Kidney tubule cell (primary cell): ENCODE data around the gene SLC45A3.

Experiments used
- DNase-seq: peaks from one replicate; pipeline ENCODE4 v3.0.0-alpha.2; 2018; ENCODE audit warnings: low spot score

Gene SLC45A3

DNA sequence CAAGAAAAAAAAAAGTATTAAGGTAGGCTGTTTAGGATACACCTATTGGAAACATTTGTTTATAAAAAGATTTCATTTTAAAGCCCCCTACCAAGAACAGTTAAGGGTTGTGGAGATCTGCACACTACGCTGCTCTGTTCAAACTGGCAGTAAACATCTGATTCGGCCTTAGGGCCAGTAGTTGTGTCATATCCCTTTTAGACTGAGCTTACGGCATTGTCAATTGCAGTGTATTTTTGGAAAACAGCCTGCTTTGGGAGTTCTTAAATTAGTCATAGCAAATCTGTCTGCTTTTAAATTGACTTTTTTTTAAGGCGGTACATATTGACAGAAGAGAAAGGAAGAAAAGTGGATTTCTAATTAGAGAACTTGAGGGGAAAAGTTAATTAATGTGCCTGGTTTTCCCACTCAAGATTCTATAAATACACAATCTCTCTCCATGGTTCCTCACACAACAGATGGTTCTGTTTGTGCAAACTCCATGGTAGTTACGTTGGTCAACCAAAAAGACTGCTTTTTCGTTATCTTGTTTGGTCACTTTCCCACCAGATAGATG, 46.8 kb downstream of the SLC45A3 start:
- DNase-seq, result no peak

DNA sequence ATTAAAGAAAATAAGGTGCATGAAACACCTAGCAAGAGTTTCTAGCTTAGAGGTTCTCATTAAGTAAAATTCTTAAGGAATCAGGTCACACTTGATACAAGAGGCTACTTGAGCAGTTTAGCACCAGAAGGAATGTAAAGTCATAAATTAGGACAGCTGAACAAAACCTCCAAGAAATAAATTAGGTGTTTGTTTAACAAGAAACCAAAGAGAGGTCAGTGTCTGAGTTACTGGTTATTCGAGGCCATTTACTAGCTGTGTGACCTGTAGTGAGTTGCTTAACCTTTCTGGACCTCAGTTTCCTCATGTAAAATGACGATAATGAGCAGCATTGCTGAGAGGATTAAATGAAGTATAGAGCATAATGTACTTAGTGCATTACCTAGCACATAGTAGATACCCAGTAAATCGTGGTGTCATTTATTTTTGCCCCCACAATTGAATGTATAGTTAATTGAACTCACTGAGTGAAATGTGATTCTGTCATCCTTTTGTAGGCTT, 47.6 kb downstream of the SLC45A3 start:
- peak; percentile 34 for DNase-seq

DNA sequence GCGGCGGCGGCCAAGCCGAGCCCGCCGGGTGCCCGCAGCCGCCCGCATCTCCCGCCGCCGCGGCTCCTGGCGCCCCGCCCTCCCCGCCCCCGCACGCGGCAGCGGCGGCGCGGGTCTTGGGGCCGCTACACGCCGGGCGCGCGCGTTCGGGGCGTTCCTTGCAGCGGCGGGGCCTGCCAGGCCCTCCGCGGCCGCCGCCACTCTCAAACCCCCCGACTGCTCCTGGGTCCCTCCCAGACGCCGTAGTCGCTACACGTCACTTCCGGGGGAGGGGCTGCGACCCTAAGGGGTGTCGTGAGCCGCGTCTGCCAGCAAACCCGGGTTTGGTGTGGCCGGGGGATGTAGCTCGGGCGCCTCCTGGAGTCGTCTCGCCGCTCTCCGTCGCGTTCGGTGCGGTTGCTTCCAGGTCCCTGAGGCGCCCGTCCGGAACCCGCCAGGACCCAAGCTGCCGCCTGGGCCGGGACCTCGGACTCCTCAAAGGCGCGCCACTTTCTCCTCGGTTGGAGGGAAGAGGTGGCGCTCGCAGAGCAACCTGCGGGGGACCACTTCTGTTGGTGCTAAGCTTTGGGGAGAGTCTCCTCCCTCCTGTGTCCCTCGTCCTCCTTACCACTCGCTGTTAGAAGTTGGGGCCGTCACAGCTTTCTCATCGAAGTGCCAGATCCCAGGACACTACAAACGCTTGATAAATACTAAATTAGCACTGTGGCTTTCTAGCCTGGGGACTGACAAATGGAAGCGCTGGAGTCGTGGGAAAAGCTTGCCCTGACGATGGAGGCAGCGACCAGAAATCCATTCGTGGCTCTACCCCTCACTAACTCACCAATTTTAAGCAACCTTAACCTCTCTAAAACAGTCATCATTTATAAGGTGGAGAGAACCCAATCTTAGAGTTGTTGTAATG, 48.3 kb downstream of the SLC45A3 start, which contains the start of gene ELK4:
Gene ELK4 (minus strand): TSS at position 244 of the 901 bp plus-strand sequence. CDS start 8,129 bp downstream, outside the sequence.
- peak; percentile 98 for DNase-seq

DNA sequence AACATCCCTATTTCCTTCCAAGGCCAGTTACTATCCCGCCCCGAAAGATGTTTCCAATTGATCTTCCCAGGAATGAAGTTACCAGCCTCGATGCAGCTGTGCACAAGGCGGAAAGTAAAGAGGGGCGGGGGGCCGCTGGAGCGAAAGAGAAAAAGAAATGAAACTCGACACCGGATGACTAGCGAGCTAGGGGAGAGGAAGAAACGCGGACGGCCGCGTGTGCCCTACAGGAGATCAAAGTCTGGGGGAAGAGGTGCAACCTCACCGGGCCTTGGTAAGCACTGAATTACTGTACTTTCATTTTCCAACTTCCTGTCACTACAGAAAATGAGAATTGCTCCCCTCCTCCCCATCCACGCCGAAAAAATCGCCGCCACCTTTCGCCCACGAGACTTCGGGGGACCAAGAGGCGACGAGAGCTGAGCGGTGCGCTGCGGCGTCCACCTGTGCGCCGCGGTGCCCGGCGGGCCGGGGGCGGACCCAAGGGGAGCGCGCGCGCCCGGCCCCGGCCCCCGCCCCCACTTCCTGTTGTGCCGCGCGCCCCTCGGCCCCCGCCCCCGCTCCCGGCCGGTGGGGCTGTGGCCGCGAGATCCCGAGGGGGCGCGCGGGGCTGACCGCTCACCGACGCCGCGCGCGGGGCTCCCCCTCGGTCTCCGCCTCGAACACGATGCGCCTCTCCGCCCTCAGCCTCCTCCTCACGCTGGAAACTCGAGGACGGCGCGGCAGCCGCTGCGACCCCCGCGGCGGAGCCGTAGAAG, 49.1 kb downstream of the SLC45A3 start:
- peak; percentile 86 for DNase-seq

DNA sequence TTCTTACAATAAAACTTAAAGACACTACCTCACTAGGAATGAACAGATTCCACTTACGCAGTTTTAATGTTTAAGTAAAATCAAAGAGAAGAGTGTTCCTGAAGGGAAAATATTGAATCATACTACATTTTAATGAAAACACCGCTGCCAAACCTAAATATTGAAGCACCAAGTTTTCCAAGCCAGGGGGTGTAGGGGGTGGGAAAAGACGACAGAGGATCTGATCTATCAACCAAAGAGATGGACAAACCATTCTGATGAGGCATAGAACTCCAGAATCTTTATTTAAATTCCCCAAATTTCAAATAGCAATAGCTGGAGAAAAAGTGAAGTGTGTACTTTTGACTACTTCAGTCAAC, 49.7 kb downstream of the SLC45A3 start:
- DNase-seq, result no peak

DNA sequence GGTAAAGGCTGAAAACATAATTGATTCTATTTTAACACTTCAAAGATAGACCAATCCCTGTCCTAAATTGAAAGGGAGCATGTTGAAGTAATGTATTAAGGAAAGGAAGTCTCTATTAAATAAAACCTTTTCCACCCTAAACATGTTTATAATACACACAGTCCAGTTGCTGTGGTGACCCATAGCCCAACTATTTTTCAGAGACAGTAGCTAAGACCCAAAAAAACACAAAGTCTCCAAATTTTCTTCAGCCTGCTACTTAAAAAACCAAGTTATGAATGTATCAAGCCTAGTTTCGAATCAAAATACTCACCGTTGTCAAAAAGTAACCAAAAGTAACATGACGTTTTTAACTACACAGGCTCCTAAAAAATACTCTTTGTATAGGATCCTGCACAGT, 50.1 kb downstream of the SLC45A3 start:
- peak; percentile 69 for DNase-seq

DNA sequence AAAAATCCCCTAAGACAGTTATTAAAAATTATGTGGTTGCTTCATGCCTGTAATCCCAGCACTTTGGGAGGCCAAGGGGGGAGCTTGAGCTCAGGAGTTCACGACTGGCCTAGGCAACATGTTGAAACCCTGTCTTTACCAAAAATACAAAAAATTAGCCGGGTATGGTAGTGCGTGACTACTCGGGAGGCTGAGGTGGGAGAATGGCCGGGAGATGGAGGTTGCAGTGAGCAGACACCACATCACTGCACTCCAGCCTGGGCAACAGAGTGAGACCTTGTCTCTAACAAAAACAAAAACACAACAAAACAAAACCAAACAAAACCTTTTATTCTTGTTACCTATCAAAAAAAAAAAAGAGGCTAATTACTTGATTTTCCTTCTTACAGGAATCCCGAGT, 50.6 kb downstream of the SLC45A3 start:
- DNase-seq, result peak; percentile 28

DNA sequence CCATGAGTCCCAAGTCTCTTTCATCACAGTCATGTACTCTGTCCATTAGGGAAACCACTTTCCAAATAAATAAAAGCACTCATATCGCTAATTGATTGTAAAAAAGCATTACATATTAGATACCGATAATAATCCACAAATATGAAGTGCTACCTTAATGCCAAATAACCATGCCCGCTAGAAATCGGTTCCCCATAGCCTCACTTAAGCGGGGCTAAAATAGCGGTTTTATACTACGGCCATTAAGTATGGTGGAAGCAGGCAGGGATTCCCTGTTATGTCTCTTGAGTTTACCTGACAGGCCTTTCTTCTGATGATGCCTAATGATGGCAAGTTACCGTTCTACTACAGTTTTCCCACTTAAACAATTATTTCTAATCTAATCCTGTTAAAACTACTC, 52.4 kb downstream of the SLC45A3 start:
- DNase-seq, result no peak

DNA sequence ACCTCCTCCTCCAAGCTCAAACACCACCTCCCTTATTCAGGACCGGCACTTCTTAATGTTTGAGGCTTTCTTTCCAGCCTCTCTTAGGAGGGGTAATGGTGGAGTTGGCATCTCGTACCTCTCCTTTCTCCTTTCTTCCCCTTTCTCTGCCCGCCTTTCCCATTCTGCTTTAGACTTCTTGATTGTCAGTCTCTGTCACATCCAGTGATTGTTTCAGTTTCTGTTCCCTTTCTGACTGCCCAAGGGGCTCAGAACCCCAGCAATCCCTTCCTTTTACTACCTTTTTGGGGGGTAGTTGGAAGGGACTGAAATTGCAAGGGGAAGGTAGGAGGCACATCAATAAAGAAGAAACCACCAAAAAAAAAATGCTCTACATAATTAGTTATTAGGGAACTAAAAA, 54.1 kb downstream of the SLC45A3 start:
- no peak for DNase-seq

DNA sequence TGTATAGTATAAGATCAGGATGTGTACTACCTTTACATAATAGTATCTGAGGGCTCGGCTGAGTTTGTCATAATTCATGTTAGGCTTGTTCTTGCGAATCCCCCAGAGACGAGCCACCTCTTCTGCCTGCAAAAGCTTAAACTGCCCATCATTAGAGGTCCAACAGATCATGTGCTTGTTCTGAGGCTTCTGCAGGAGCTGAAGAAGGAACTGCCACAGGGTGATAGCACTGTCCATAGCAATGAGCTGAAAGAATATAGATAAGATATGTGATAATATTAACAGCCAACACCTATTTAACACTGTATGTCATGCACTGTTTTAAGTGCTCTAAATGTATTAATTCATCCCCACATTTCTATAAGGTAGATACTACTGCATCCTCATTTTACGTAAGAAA, 56.7 kb downstream of the SLC45A3 start:
- no peak for DNase-seq

DNA sequence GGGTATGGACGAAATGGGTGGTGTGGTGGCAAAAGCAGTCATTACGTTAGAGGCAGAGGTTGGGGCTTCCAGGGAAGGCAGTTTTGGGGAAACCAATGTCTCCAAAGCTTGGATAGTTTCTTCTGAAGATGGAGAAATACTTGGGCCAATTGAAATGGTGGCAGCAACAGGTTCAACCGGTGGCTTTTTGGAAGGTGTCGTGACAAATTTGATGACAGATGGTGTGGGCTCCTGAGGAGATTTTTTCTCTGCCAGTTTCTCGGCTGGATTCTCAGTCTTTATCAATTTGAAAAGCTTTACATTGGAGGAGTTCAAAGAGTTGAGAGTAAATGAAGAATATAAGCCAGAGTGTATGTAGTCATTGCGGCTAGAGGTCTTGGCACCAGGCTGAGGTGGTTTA, 60.0 kb downstream of the SLC45A3 start:
- DNase-seq, result no peak

DNA sequence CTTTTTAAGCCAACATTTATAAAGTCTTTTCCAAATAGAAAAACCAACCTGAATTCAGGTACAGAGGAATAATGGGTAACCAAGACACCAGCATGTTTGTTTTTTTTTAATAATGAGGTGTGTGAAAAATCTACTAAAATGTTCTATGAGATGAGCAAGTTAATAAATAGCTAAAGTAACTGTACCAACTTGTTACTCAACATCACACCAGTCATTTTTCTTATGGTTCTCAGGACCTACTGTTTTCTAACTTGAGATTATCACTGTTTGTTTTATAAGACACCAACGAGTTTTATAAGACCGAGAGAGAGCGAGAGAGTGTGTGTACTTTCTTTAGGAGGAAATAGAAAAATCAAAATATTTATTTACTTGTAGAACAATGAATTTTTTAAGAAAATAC, 60.9 kb downstream of the SLC45A3 start:
- peak; percentile 40 for DNase-seq

DNA sequence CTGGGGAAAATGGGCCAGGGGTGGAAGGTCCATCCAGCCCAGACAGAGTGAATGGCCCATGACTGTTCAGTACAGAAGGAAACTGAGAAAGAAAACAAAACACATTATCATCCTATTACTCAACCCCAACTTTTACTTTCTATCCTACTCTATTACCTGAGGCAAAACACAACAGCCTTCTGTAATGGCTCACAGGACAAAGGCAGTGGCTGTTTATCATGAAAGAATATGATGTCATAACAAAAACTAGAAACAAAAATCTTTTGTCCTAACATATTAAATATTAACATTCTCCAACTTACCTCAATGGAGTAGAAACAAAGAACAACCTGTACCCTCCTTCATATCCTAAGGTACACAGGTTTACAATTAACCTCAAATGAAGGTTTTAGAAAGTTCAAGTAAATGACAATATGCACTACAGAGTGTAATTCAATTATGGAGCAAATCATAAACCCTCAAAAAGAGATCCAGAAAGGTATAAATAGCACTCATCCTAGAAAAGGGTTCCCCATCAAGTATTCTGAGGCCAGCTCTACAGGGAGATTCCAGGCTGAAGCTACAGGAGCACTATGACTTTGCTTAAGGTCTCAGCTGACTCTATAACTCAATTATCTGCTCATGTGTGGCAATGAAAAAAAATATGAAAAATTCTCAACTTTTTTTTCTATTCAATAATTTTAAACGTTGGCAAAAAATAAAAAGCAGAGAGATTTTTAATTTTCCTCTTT, 63.6 kb downstream of the SLC45A3 start:
- DNase-seq, result peak; percentile 80

DNA sequence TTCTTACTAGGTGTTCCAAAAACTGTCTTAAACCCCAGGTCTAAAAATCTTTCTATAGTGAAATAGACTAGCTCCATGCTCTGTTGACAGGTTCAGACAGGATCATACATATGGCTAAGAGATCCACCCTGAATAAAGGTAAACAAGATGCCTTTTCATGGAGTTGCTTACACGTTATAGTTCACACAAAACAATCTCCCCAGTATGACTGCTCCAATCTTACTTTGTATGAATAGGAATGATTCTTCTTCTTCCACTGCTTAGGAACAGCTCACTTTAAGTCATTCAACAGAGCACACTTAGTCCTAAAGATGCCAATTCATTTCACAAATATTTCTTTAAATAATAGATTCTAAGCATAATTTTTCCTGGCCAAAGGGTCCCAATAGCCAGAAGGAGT, 64.5 kb downstream of the SLC45A3 start:
- DNase-seq, result no peak

DNA sequence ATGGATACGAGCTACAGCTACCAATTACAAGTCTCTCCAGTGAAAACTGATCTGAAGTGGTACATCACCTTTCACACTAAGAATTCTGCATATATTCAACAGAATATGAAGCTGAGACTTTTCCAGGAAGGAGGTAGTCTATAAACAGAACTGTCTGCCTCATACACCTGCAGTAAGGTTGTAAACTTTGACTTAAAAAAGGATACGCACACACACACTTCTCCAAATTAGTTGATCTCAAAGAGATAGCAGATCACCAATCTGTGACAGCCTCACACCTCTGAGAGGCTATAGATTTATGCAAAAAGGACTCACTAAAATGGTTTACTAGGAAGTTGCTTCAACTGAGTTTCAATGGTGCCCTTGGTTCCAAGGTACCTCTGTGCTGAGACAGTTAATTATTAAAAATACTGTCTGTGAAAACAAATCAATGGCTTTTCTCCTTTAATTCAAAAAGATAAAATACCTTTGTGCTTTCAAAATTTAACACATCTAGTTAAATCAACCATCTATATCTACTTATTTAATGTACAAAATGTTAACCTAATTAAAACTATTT, 66.4 kb downstream of the SLC45A3 start:
- no peak for DNase-seq

DNA sequence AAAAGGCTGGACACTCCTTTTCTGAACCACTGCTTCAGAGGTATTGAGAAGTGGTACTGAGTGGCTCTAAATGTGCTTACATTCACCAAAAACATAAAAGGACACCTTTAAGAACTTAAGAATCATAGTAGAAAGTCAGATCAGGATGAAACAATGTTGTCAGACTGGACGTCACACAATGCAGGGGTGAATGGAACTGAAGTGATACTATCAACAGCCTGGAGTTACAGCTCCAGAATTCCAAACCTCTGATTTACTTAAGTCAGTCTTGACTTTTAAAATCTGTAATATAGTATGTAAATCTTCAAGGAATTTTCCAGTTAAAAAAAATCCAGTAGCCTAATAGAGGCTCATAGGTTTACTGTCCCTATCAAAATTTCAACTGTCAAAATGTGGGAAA, 67.8 kb downstream of the SLC45A3 start:
- DNase-seq, result no peak

DNA sequence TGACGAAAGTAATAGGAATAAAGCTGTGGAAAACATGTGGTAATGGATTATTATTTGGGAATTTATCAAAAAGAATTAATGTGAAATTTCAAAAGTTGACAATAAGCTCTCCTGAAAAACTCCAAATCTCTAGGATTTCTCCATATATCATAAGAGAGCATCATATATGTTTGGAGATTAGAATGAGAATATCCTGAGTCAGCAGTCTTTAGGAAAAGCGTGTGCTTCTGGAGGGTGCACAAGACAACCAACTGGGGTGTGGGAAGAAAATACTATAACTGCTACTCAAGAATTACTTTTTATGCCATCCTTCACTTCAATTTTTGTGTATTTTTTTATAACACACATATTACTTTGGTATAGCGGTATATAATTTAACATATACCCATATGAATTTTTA, 68.2 kb downstream of the SLC45A3 start:
- DNase-seq, result no peak

DNA sequence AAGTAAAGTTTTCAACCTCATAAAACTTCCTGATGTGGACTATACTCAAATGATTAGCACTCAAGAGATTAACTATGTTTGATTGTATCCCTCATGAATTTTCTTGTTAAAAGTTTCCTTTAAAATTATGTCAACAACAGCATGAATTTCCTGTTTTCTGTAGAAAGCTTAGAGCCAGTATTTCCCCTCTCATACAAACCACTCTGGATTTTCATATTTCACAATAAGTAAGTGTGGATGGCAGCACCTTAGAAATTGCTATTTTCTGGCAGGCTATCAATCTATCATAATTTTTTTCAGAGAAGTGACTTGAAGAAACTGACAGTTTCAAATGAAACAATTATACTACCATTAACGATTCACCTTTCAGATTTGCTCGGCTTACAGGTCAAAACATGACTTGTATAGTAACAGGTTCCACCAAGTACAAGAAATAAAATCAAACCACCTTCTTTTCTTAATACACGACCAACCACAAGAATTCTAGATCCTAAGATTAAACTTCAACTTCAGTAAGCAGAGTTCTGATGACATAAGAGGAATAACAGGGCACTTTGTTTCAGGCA, 69.3 kb downstream of the SLC45A3 start:
- peak; percentile 42 for DNase-seq

DNA sequence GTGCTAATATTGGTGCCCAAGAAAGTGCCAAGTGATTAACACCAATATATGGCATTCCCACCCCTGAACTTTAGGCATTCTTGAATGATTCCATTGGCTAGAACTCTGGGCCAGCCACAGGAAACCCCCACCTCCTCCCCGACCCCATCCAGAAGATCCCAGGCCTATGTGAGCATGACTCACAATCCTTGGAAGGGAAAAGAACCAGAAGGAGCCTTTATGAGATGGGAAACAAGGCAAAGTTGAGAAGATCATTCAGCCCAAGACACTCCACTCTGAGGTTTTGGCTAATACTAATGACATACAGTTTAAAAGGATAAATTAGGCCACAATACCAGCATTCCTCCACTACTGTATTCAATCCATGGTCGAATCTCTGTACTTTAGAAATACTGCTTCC, 70.3 kb downstream of the SLC45A3 start:
- DNase-seq, result peak; percentile 58
